Panc1 (cell line): ENCODE measurements around the gene SAMD4B.

Experiments used
- CTCF ChIP-seq: fragments of 450-650 bp; IDR thresholded peaks from 2 replicates; pipeline ENCODE4 v1.5.1; 2017; ENCODE audit warnings: mild to moderate bottlenecking
- POLR2AphosphoS5 ChIP-seq: IDR thresholded peaks from 2 replicates; pipeline ENCODE4 v1.6.1; 2012; ENCODE audit warnings: mild to moderate bottlenecking, low read depth, low read length, moderate library complexity
- SIN3A ChIP-seq: IDR thresholded peaks from 2 replicates; pipeline ENCODE4 v1.6.1; 2012; ENCODE audit warnings: low read depth, mild to moderate bottlenecking, low read length, moderate library complexity, borderline replicate concordance; ENCODE audit not compliant: insufficient read depth
- TCF7L2 ChIP-seq: IDR thresholded peaks from 2 replicates; pipeline ENCODE4 v1.6.1; 2011; ENCODE audit warnings: mild to moderate bottlenecking, low read depth, low read length, inconsistent platforms
- TF ChIP-seq, protein P1 (sequence below), 2 experiments: IDR thresholded peaks; 2 replicates each; pipeline ENCODE4 v1.6.1; 2011 to 2012; ENCODE audit warnings: low read depth in 2 of 2, control low read depth in 1 of 2, low read length in 1 of 2, mild to moderate bottlenecking in 1 of 2, moderate library complexity in 1 of 2; ENCODE audit not compliant: insufficient read depth in 1 of 2

GRCh38 chr19:39339674-39340073, 2.5 kb upstream of the SAMD4B start:
- TF ChIP-seq POLR2AphosphoS5 (no peak), CTCF (no peak), TCF7L2 (no peak), SIN3A (no peak)
- TF ChIP-seq, protein P1, sequence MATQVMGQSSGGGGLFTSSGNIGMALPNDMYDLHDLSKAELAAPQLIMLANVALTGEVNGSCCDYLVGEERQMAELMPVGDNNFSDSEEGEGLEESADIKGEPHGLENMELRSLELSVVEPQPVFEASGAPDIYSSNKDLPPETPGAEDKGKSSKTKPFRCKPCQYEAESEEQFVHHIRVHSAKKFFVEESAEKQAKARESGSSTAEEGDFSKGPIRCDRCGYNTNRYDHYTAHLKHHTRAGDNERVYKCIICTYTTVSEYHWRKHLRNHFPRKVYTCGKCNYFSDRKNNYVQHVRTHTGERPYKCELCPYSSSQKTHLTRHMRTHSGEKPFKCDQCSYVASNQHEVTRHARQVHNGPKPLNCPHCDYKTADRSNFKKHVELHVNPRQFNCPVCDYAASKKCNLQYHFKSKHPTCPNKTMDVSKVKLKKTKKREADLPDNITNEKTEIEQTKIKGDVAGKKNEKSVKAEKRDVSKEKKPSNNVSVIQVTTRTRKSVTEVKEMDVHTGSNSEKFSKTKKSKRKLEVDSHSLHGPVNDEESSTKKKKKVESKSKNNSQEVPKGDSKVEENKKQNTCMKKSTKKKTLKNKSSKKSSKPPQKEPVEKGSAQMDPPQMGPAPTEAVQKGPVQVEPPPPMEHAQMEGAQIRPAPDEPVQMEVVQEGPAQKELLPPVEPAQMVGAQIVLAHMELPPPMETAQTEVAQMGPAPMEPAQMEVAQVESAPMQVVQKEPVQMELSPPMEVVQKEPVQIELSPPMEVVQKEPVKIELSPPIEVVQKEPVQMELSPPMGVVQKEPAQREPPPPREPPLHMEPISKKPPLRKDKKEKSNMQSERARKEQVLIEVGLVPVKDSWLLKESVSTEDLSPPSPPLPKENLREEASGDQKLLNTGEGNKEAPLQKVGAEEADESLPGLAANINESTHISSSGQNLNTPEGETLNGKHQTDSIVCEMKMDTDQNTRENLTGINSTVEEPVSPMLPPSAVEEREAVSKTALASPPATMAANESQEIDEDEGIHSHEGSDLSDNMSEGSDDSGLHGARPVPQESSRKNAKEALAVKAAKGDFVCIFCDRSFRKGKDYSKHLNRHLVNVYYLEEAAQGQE (IDR thresholded peaks at IDR 0.05; ENCODE audit: insufficient read depth in 1 of 2, low read depth in 2 of 2, low read length in 1 of 2): no peak
